OCI-LY7 (cell line): ENCODE measurements around the gene WDFY3. TPM values are rescaled to one million over a fixed set of nuclear protein-coding genes. Genes with fewer than 3 reads are reported as not detected.

Experiments
- BruUV-seq: library from RNA; stranded (reverse); fragments of 400-500 nt; replicated peaks from 2 replicates; lab custom pipeline; 2021; lab: Mats Ljungman, UMichigan
- CTCF ChIA-PET: fragments of 300-600 bp; sonication (Branson Sonifier 250); formaldehyde crosslinking; loops from one replicate; lab custom pipeline; 2022; ENCODE audit warnings: antibody characterized with exemption; ENCODE audit not compliant: unreplicated experiment; lab: Charles Lee
- POLR2A ChIA-PET: fragments of 300-600 bp; sonication (Branson Sonifier 250); formaldehyde crosslinking; loops from one replicate; lab custom pipeline; 2022; ENCODE audit warnings: antibody characterized with exemption; lab: Charles Lee
- DNase-seq: peaks from one replicate; pipeline ENCODE4 v3.0.0-alpha.2; 2015; ENCODE audit warnings: low spot score
- H2AFZ ChIP-seq: fragments of 200-600 bp; sonication (generic), shearing (Covaris generic); 2 replicates; pipeline ENCODE4 v1.6.1; 2014; ENCODE audit warnings: mild to moderate bottlenecking, antibody characterized with exemption, low read length, moderate library complexity
- H3K27ac ChIP-seq: fragments of 200-600 bp; sonication (generic); 2 replicates; pipeline ENCODE4 v1.5.1; 2014; ENCODE audit warnings: mixed run types, low read depth, mild to moderate bottlenecking, moderate library complexity, low read length, inconsistent platforms; ENCODE audit not compliant: poor library complexity, severe bottlenecking
- H3K36me3 ChIP-seq: fragments of 200-600 bp; sonication (generic); 2 replicates; pipeline ENCODE4 v1.6.1; 2014; ENCODE audit warnings: mild to moderate bottlenecking, antibody characterized with exemption, low read length, moderate library complexity, mixed read lengths; ENCODE audit not compliant: insufficient read depth
- H3K4me1 ChIP-seq: fragments of 200-600 bp; sonication (generic); 2 replicates; pipeline ENCODE4 v1.5.1; 2014; ENCODE audit warnings: mild to moderate bottlenecking, low read length; ENCODE audit not compliant: insufficient read depth, poor library complexity, severe bottlenecking
- H3K4me2 ChIP-seq: fragments of 200-600 bp; sonication (generic); 2 replicates; pipeline ENCODE4 v1.6.1; 2014; ENCODE audit warnings: mild to moderate bottlenecking, low read length
- H3K4me3 ChIP-seq: fragments of 200-600 bp; sonication (generic); 2 replicates; pipeline ENCODE4 v1.5.1; 2014; ENCODE audit warnings: mild to moderate bottlenecking, low read depth, low read length; ENCODE audit not compliant: poor library complexity, severe bottlenecking
- H3K79me2 ChIP-seq: fragments of 200-600 bp; sonication (generic); 2 replicates; pipeline ENCODE4 v1.6.1; 2016; ENCODE audit warnings: low read depth, mild to moderate bottlenecking, low read length, moderate library complexity, mixed read lengths; ENCODE audit not compliant: insufficient read depth
- H3K9me2 ChIP-seq: fragments of 200-600 bp; sonication (generic); 2 replicates; pipeline ENCODE4 v1.6.1; 2016; ENCODE audit warnings: mild to moderate bottlenecking, low read length, mixed read lengths; ENCODE audit not compliant: insufficient read depth
- H3K9me3 ChIP-seq: fragments of 200-600 bp; sonication (generic); 2 replicates; pipeline ENCODE4 v1.6.1; 2014; ENCODE audit warnings: mild to moderate bottlenecking, mixed run types, low read length, mixed read lengths
- H4K20me1 ChIP-seq: fragments of 200-600 bp; sonication (generic); 2 replicates; pipeline ENCODE4 v1.6.1; 2014; ENCODE audit warnings: mild to moderate bottlenecking, antibody characterized with exemption, low read length, moderate library complexity, mixed read lengths; ENCODE audit not compliant: insufficient read depth
- EZH2phosphoT487 ChIP-seq: fragments of 200-600 bp; sonication (generic); IDR thresholded peaks from 2 replicates; pipeline ENCODE4 v1.6.1; 2018; ENCODE audit warnings: low read depth, borderline replicate concordance, mild to moderate bottlenecking, mixed run types, antibody characterized with exemption, low read length, moderate library complexity, mixed read lengths
- intact Hi-C: fragments of 100-400 bp; cut with micrococcal nuclease; formaldehyde crosslinking; loops from one replicate; pipeline ENCODE4 v1.10.0; 2022; ENCODE audit not compliant: unreplicated experiment
- total RNA-seq, 2 experiments: library from RNA; depleted of rRNA in 1 of 2; stranded (reverse); fragments of >200 nt in 1 of 2; shearing (Covaris generic) in 1 of 2; gene quantifications; 2 replicates each; pipeline ENCODE4 v1.2.3, GENCODE V29; 2014 to 2022
- TF ChIP-seq, protein P1 (sequence below): fragments of 200-600 bp; sonication (generic); conservative IDR thresholded peaks from 2 replicates; pipeline ENCODE4 v1.5.1; 2014; ENCODE audit warnings: mild to moderate bottlenecking, antibody characterized with exemption, low read length, moderate library complexity, mixed read lengths

Gene WDFY3
- total RNA-seq, 2 experiments from 2014 or later = not detected

DNA sequence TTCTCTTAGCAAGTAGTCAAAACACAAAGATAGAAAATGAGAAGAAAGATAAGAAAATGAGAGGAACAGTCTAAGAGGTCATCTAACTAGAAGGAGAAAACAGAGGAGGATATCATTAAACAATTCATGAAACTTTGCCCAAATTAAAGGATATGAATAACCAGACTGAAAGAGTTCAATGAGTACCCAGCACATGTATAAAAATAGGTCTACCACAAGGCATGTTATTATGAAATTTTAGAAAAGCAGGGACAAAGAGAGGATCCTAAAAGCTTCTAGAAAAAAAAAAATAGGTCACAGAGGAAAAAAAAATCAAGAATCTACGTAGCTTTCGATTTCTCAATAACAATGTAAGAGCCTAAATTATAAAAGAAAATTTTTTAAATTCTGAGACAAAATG is 118.5 kb downstream of the WDFY3 start:
- no peaks in the 10 kb centered on the region for H3K4me1 ChIP-seq
- H3K4me3 ChIP-seq = no peak overlapping the region
- ChIA-PET POLR2A (no interaction called here), CTCF (no interaction called here)
- no peaks in the 10 kb centered on the region for H3K9me3 ChIP-seq
- no peak overlapping the region for H3K4me2 ChIP-seq
- no peaks in the 10 kb centered on the region for H3K79me2 ChIP-seq
- H3K27ac ChIP-seq = no peak overlapping the region
- no peaks in the 10 kb centered on the region for H3K36me3 ChIP-seq
- H3K9me2 ChIP-seq = no peaks in the 10 kb centered on the region
- no peaks in the 10 kb centered on the region for H4K20me1 ChIP-seq
- H2AFZ ChIP-seq = no peak overlapping the region
- intact Hi-C loops = no loop called here
- no peak for DNase-seq
- no peak for TF ChIP-seq EZH2phosphoT487
- BruUV-seq = no TSS peak

DNA sequence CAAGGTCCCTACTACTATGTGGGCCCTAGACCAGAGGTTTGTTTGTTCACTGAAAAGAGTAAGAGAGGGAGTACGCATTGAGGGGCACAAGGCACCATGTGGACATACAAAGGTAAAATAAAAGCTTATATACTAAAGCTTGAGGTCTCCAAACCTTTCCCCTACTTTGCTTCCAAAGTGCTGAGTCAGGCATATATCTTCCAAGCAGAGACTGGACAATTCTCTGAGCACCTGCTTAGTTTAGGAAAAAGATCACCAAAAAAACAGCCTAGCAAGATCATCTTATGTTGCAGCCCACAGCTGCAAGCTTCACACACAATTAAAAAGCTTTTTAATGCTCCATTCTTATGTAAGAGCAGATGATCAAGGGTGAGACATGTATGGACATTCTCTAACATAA is 119.5 kb downstream of the WDFY3 start:
- DNase-seq = no peak
- BruUV-seq = no TSS peak
- H3K9me2 ChIP-seq = no peaks in the 10 kb centered on the region
- H3K9me3 ChIP-seq = no peaks in the 10 kb centered on the region
- no peaks in the 10 kb centered on the region for H3K4me1 ChIP-seq
- ChIA-PET CTCF (no interaction called here), POLR2A (interaction anchor here (0.7 kb wide), 1 partner anchor 256 kb away, joined by 4 read pairs; no protein-coding TSS in a partner anchor)
- no peak overlapping the region for H3K27ac ChIP-seq
- no peaks in the 10 kb centered on the region for H3K36me3 ChIP-seq
- no peak overlapping the region for H3K4me2 ChIP-seq
- H3K4me3 ChIP-seq = no peak overlapping the region
- TF ChIP-seq EZH2phosphoT487 = no peak
- TF ChIP-seq, protein P1, sequence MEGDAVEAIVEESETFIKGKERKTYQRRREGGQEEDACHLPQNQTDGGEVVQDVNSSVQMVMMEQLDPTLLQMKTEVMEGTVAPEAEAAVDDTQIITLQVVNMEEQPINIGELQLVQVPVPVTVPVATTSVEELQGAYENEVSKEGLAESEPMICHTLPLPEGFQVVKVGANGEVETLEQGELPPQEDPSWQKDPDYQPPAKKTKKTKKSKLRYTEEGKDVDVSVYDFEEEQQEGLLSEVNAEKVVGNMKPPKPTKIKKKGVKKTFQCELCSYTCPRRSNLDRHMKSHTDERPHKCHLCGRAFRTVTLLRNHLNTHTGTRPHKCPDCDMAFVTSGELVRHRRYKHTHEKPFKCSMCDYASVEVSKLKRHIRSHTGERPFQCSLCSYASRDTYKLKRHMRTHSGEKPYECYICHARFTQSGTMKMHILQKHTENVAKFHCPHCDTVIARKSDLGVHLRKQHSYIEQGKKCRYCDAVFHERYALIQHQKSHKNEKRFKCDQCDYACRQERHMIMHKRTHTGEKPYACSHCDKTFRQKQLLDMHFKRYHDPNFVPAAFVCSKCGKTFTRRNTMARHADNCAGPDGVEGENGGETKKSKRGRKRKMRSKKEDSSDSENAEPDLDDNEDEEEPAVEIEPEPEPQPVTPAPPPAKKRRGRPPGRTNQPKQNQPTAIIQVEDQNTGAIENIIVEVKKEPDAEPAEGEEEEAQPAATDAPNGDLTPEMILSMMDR = no peak
- intact Hi-C loops = no loop called here
- H4K20me1 ChIP-seq = no peaks in the 10 kb centered on the region
- H3K79me2 ChIP-seq = no peaks in the 10 kb centered on the region
- no peak overlapping the region for H2AFZ ChIP-seq

DNA sequence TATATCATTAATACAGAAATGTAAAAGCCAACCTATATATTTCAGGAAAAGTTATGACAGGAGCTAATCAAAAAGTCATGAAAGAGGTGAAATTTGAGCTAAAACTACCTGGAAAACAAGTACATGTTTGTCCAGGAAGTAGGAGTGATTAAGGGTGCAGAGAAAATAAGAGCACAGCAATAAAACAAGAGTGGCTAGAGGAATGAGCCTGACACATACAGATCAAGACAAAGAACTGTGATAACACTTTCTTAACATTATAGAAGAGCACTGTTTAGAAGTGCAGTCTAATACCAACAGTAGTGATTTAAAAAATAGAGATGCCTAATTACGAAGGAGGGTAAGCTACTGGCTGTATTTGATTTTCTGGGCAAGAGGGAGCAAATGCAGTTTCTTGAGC is 125.1 kb downstream of the WDFY3 start:
- intact Hi-C loops = no loop called here
- no peaks in the 10 kb centered on the region for H3K9me3 ChIP-seq
- H3K9me2 ChIP-seq = no peaks in the 10 kb centered on the region
- H3K79me2 ChIP-seq = no peaks in the 10 kb centered on the region
- no peak overlapping the region for H3K27ac ChIP-seq
- TF ChIP-seq EZH2phosphoT487 = no peak
- TF ChIP-seq, protein P1 = no peak
- DNase-seq = no peak
- no peak overlapping the region for H3K4me3 ChIP-seq
- H4K20me1 ChIP-seq = no peaks in the 10 kb centered on the region
- H3K4me2 ChIP-seq = no peak overlapping the region
- ChIA-PET POLR2A (no interaction called here), CTCF (no interaction called here)
- no peak overlapping the region for H2AFZ ChIP-seq
- BruUV-seq = no TSS peak
- no peaks in the 10 kb centered on the region for H3K36me3 ChIP-seq
- H3K4me1 ChIP-seq = no peaks in the 10 kb centered on the region
